ENCODE measurements around the gene NFATC3.

NFATC3 gene

DNA sequence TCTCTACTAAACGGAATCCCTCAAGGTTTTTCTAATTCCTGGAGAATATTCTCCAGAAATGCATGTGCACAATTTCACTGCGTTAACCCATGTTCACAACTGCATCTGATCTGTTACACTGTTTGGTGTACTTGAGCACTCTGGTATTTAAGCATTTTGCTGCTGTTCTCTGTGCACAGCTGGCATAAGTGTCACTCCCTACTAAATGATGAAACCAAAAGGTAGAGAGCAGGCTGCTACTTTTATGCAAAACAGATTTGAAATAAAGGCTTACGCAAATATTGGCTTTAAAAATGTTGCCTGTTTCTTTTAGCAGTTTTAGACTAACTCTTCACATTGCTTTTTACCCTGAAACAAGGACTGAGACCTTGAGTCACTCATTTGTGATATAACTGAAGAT, 109.1 kb downstream of the NFATC3 start:
- no peak for DNase-seq

- DNase-seq: no peak
These were observed 112.1 kb downstream of the NFATC3 start for GRCh38 chr16:68197250-68197649.

DNA sequence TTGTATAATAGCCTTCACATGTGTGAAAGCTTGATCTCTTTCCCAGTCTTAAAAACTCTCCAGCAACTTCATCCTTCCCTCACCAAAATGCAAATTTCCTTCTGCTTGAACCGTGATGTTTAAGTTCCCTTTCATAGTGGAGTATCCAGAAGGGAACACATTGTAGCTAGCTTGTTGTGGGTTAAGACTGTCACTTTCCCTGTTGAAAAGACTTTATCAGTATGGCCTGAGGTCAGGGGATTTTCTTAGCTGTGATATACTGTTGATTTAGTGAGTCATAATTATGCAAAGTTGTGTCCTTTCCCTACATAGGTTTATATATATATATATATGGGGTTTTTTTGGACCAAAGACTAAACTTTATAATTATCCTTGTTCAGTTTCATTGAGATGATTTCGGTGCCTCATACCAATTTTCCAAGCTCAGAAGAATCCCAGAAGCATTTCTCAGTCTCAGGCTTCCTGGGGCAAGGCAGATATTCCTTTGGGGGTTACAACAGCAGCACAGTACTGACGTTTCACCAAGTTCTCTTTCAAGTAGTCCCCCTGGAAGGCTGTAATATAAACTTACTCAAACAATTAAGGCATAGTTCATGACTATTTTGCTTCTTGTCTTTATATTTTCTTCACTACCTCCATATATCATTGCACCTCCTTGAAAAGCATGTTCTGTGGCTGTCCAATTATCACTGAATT, 115.1 kb downstream of the NFATC3 start:
- DNase-seq: no peak

DNA sequence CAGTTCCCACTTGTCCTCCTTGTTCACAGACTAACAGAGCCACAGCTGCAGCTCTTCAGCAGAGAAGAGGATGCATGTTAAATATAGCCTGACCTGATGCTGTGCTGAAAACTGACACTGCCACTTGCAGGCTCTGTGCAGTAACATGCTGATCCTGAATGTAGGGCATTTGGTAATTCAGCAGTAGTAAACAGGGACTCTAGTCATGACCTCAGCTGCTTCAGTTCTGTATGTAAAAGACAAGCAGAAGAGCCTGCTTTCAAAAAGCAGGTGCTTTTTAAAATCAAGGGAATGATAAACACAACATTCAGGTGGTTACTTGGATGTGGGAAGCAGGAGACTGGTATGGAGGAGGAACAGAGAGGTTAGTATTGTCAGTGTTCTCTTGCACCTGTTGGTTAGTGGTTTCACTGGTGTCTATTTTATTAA, 116.9 kb downstream of the NFATC3 start:
- DNase-seq: no peak

DNA sequence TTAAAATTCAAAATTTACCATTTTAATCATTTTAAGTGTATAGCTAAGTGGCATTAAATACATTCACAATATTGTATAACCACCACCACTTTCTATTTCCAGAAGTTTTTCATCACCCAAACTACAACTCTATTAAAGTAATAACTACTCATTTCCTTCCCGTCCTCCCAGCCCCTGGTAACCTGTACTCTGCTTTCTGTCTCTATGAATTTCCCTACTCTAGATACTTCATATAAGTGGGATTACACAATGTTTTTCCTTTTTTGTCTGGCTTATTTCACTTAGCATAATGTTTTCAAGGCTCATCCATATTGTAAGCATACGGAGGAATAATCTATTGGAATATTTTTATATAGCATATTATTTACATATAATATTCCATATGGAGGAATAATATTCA, 121.1 kb downstream of the NFATC3 start:
- DNase-seq: no peak

DNA sequence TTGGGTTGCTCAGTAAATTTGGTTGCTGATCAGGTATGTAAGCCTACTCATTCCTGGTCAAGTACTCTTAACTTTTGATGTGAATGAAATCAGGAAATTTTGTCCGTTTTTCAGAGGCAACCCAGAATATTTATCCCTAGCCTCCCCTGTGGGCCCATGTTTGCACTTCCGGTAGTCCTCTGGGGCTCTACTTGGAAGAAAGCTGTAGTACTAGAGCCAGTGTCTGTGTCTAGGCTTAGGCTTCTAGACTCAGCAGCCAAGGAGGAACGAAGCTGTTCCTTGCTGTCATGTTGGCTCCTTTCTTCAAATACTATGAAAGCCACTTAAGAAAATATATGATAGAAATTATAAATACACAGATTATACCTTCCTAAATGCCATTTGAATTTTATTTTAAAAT, 129.6 kb downstream of the NFATC3 start:
- DNase-seq: no peak

GRCh38 chr16:68215302-68215701, 130.1 kb downstream of the NFATC3 start:
- no peak for DNase-seq

DNA sequence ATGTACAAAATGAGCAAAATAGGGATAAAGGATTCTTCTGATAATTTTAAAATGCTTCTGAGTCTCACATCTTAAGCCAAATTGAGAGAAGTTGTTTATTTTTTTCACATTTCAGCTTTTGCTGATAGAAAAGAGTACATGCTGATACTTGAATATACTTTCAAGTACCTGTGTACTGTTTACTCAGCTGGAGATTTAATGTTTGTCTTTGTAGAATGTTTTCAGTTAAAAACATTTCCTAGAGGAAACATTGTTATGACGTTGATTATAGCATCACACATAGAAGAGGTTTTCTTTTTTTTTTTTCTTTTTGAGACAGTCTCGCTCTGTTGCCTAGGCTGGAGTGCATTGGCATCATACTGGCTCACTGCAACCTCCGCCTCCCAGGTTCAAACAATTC, 131.1 kb downstream of the NFATC3 start:
- DNase-seq: no peak

- no peak for DNase-seq
These were observed 132.3 kb downstream of the NFATC3 start for GRCh38 chr16:68217506-68217905.

- DNase-seq: no peak
These were observed 134.7 kb downstream of the NFATC3 start for GRCh38 chr16:68219725-68220351.

- DNase-seq: no peak
These were observed 137.9 kb downstream of the NFATC3 start for GRCh38 chr16:68223072-68223471.

DNA sequence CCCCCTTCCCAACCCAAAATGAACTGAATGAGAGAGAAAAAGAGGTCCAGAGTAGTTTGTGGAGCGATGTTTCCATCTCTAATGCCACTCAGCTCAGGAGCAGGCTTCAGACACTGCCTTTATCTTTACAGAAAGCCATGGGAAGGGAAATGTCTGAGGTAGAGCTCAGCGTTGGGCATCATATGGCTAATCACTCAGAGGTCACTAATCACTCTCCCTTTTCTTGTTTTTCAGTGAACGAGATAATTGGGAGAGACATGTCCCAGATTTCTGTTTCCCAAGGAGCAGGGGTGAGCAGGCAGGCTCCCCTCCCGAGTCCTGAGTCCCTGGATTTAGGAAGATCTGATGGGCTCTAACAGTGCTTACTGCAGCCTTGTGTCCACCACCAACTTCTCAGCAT, 140.9 kb downstream of the NFATC3 start:
- no peak for DNase-seq

GRCh38 chr16:68227183-68227793, 142.1 kb downstream of the NFATC3 start:
- DNase-seq: no peak

GRCh38 chr16:68227850-68228553, 142.8 kb downstream of the NFATC3 start:
- DNase-seq: no peak

DNA sequence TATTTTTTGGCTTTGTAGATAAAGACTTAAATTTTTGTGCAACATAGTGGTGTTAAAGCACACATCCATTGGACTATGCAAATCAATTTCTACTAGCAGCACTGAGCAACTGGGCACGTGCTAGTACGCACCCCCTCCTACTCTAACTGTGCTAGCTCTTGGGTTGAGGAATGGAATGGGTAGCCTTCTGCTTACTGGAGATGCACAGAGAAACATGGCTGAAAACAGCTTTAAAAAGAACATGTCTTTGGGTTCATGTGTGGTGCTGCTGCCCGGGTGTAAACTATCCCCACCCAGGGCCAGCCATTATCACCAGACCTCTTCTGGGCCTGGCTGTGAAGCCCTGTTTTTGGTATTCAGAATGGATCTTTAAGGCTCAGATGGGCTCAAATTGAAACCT, 143.5 kb downstream of the NFATC3 start:
- DNase-seq: no peak

GRCh38 chr16:68229431-68230175, 144.4 kb downstream of the NFATC3 start:
- no peak for DNase-seq

DNA sequence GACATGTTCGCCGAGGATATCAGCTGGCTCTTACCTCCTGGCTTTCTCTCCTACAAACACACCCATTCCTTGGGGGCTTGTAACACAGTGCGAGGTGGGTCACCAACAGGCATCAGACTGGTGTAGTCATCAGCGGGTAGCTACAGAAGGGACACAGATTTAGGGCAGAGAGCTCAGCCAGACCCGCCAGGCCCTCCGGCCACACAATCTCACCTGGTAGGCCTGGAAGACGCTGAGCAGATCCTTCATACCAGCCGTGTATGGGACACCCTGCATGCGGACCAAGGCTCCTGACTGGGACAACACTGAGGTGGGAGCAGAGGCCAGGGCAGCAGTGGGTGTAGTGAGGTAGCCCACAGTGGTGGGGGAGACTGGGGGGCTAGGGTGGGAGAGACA, 145.0 kb downstream of the NFATC3 start:
- DNase-seq: no peak

DNA sequence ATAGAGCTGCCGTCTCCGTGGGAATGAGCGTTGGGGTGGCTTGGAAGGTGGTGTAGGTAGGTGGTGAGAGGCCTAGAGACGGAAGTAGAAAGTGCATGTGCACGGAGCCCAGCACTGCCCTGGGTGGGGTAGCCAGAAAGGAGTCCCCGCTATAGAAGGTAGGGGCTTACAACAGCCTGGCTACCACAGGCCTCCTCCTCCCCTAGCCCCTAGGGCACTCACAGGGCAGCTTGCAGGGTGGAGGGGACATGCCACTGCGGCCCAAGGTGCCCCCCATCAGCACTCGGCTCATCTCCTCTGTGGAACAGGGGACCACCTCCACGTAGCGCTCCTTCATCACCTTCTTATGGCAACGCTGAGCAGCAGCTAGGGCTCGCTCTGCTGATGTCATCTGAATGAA, 145.8 kb downstream of the NFATC3 start:
- DNase-seq: no peak

- DNase-seq: no peak
These were observed 146.4 kb downstream of the NFATC3 start for GRCh38 chr16:68231384-68232136.

DNA sequence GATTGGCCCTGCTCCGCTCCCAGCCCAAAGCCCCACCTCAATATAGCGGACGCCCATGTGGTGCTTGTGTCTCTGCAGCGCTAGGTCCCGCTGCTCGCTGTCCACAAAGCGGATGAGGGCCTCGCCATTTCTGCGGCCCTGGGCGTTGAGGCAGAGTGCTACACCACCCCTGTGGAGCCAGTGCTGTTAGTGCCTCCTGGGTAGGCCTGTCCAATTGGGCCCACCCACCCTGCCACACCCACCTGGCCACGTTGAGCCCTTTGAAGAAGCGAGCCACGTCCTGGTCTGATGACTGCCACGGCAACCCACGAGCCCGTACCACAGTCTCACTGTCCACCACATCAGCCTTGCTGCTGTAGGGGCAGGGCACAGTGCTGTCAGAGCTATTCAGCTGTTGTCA, 147.2 kb downstream of the NFATC3 start:
- no peak for DNase-seq

DNA sequence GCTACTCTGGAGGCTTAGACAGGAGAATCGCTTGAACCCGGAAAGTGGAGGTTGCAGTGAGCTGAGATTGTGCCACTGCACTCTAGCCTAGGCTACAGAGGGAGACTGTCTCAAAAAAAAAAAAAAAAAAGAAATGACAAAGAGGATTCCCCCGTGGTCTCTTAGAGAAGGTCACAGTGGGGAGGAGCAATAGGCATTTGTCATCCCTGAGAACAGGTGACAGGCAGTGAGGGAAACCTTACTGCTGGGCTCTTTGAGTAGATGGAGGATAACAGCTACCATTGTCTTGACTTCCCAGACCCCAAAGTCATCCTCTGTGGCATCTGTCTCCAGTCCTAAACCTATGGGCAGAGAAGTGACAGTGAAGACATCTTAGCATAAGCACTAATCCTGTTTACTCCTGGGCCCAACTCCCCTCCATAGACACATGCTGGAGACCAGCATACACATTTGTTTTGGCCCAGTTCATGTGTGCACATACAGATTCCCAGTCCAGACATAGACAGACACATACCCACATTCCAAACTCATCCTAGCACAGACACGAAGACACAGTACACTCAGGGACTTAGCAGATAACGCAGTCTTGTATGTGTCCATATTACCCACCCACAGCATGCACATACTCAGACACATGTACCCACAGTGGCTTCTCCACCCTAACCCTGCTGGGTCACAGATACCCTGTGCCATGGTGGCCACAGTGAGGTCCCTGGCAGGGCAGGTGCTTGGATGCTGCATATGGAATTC, 148.1 kb downstream of the NFATC3 start:
- DNase-seq: no peak

DNA sequence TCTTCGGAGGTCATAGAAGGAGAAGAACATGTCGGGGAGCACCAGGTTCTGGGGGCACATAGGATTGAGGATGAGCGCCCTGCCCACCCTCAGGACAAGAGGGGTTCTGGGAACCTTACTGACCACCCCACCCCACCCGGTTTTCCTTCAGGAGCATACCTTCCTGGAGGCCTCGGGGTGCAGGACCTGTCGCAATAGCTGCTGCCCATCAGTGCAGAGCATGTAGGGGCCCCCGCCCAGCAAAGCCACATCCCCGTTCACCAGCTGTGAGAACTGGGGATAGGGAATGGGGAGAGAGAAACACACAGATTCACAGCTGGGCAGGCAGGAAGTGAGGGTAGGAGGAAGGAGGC, 148.6 kb downstream of the NFATC3 start:
- DNase-seq: no peak
